ENCODE measurements around the gene SGIP1. TPM values are rescaled to one million over a fixed set of nuclear protein-coding genes. Genes with fewer than 3 reads are reported as not detected.

The SGIP1 gene
- total RNA-seq, 1 donor from 2014 or later = not detected

- Mint-ChIP-seq H3K4me3 (no peak overlapping the region), H3K36me3 (ENCODE audit: low read depth) (no peaks in the 10 kb centered on the region), H3K4me1 (no peaks in the 10 kb centered on the region), H3K27me3 (peaks cover 6% of the 10 kb centered on the region), H3K27ac (no peak overlapping the region), H3K9me3 (no peaks in the 10 kb centered on the region)
- DNase-seq = no peak
- intact Hi-C loops (cut with micrococcal nuclease) = no loop called here
- CTCF ChIA-PET = no interaction called here
- TF ChIP-seq CTCF (IDR thresholded peaks at IDR 0.05) = no peak
- no peak for ATAC-seq (ENCODE audit: low read depth)
- POLR2A ChIA-PET = no interaction called here
Measured at GRCh38 chr1:66550243-66550642, 16.3 kb downstream of the SGIP1 start.

GRCh38 chr1:66552287-66552686, 18.3 kb downstream of the SGIP1 start:
- POLR2A ChIA-PET = interaction anchor here (0.6 kb wide), 1 partner anchor 44 kb away, joined by 4 read pairs; no protein-coding TSS in a partner anchor
- TF ChIP-seq CTCF (IDR thresholded peaks at IDR 0.05) = no peak
- H3K36me3 Mint-ChIP-seq (ENCODE audit: low read depth) = no peaks in the 10 kb centered on the region
- intact Hi-C loops (cut with micrococcal nuclease) = no loop called here
- DNase-seq (no peak), ATAC-seq (ENCODE audit: low read depth) (no peak)
- no peak overlapping the region for H3K27ac Mint-ChIP-seq
- H3K9me3 Mint-ChIP-seq = no peaks in the 10 kb centered on the region
- CTCF ChIA-PET = no interaction called here
- no peak overlapping the region for H3K4me3 Mint-ChIP-seq
- no peaks in the 10 kb centered on the region for H3K4me1 Mint-ChIP-seq
- peaks cover 6% of the 10 kb centered on the region for H3K27me3 Mint-ChIP-seq

- ATAC-seq (ENCODE audit: low read depth) = no peak
- H3K27ac Mint-ChIP-seq = no peak overlapping the region
- H3K4me1 Mint-ChIP-seq = no peaks in the 10 kb centered on the region
- intact Hi-C loops (cut with micrococcal nuclease) = no loop called here
- H3K9me3 Mint-ChIP-seq = no peaks in the 10 kb centered on the region
- peaks cover 6% of the 10 kb centered on the region for H3K27me3 Mint-ChIP-seq
- ChIA-PET POLR2A (interaction anchor here (0.6 kb wide), 1 partner anchor 43 kb away, joined by 4 read pairs; no protein-coding TSS in a partner anchor), CTCF (no interaction called here)
- no peak for DNase-seq
- TF ChIP-seq CTCF (IDR thresholded peaks at IDR 0.05) = no peak
- no peaks in the 10 kb centered on the region for H3K36me3 Mint-ChIP-seq (ENCODE audit: low read depth)
- no peak overlapping the region for H3K4me3 Mint-ChIP-seq
Measured at GRCh38 chr1:66552829-66553228, 18.9 kb downstream of the SGIP1 start.

GRCh38 chr1:66553846-66554245, 19.9 kb downstream of the SGIP1 start:
- no peak for TF ChIP-seq CTCF (IDR thresholded peaks at IDR 0.05)
- intact Hi-C loops (cut with micrococcal nuclease) = no loop called here
- ChIA-PET CTCF (no interaction called here), POLR2A (no interaction called here)
- ATAC-seq (ENCODE audit: low read depth) (no peak), DNase-seq (no peak)
- H3K4me1 Mint-ChIP-seq = no peaks in the 10 kb centered on the region
- no peak overlapping the region for H3K27ac Mint-ChIP-seq
- peaks cover 6% of the 10 kb centered on the region for H3K27me3 Mint-ChIP-seq
- no peak overlapping the region for H3K4me3 Mint-ChIP-seq
- H3K36me3 Mint-ChIP-seq (ENCODE audit: low read depth) = no peaks in the 10 kb centered on the region
- H3K9me3 Mint-ChIP-seq = no peaks in the 10 kb centered on the region

GRCh38 chr1:66556161-66556611, 22.2 kb downstream of the SGIP1 start:
- Mint-ChIP-seq H3K4me3 (no peak overlapping the region), H3K36me3 (ENCODE audit: low read depth) (no peaks in the 10 kb centered on the region), H3K9me3 (no peaks in the 10 kb centered on the region), H3K4me1 (no peaks in the 10 kb centered on the region), H3K27ac (no peak overlapping the region), H3K27me3 (peaks cover 6% of the 10 kb centered on the region)
- ChIA-PET CTCF (interaction anchor here (1.1 kb wide), 1 partner anchor 28 kb away, joined by 3 read pairs; no protein-coding TSS in a partner anchor), POLR2A (no interaction called here)
- intact Hi-C loops (cut with micrococcal nuclease) = no loop called here
- ATAC-seq (ENCODE audit: low read depth) = no peak
- no peak for DNase-seq
- no peak for TF ChIP-seq CTCF (IDR thresholded peaks at IDR 0.05)
